HFFc6 (cell line): ENCODE measurements around the gene NAP1L2. TPM values are rescaled to one million over a fixed set of nuclear protein-coding genes. Genes with fewer than 3 reads are reported as not detected.
"Not testable (repeated sequence)": the region's sequence is repeated elsewhere in the genome, so short reads cannot be mapped to it uniquely, and the experiment has no call there.

Source experiments
- DNase-seq: peaks from one replicate; pipeline ENCODE4 v3.0.0-alpha.2; 2018
- H3K27ac Mint-ChIP-seq: 2 replicates; pipeline ENCODE4 v1.8.0; 2020; ENCODE audit warnings: mild to moderate bottlenecking, mixed read lengths
- H3K27me3 Mint-ChIP-seq: 2 replicates; pipeline ENCODE4 v1.8.0; 2021; ENCODE audit warnings: mild to moderate bottlenecking, moderate library complexity, mixed read lengths; ENCODE audit not compliant: insufficient read depth
- H3K36me3 Mint-ChIP-seq: 2 replicates; pipeline ENCODE4 v1.8.0; 2021; ENCODE audit warnings: low read depth, mixed read lengths
- H3K4me1 Mint-ChIP-seq: 2 replicates; pipeline ENCODE4 v1.8.0; 2020; ENCODE audit warnings: low read depth, mixed read lengths
- H3K4me3 Mint-ChIP-seq: 2 replicates; pipeline ENCODE4 v1.8.0; 2020; ENCODE audit warnings: mild to moderate bottlenecking, moderate library complexity, mixed read lengths
- H3K9me3 Mint-ChIP-seq: 2 replicates; pipeline ENCODE4 v1.8.0; 2020; ENCODE audit warnings: mild to moderate bottlenecking, mixed read lengths
- total RNA-seq, 6 experiments: library from RNA; stranded (reverse); fragmentation: NEBNext Ultra II Directional; extraction: Animal tissue kit (Norgen Biotek cat#: 25700); gene quantifications; 2 replicates in 1 of 6; 3 replicates in 5 of 6; pipeline ENCODE4 v1.2.3, GENCODE V29; 2021
- TF ChIP-seq, protein P1 (sequence below): fragments of 200-600 bp; sonication (generic); IDR thresholded peaks from 2 replicates; pipeline ENCODE4 v1.5.0; 2021; ENCODE audit warnings: antibody characterized with exemption, mild to moderate bottlenecking

Gene NAP1L2
- total RNA-seq, 6 experiments from 2014 or later: 0.09 to 0.81 (median 0.26) TPM

DNA sequence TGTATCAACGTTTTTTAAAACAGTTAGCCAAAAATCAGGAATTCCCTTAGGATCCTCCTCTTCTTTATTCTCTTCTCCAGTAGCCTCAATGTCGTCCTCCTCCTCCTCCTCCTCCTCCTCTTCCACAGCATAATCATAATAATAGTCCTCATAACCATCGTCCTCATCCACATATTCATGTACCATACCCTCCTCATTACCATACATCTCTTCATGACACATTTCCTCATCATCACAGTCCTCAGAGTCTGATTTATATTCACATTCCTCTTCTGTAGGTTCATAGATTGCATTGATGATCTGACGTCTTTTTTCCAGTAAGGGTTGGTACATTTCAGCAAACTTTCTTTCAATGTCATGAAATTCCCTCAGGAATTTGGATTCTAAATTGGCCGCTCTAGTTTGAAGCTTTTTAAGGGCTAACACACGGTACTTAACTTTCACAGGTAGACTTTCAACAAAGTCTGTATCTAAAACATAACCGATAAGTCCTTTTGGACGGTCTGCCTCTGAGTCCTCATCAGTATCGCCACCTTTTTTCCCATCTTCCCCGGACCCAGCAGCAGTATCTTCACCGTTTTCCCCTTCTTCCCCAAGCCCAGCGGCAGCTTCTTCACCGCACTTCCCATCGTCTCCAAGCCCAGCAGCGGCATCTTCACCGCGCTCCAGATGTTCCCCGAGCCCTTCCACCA, 771 bp downstream of the NAP1L2 start:
- no peak overlapping the region; the same call in 1 of the 2 replicates for H3K27ac Mint-ChIP-seq
- H3K36me3 Mint-ChIP-seq: no peaks in the 10 kb centered on the region
- peaks cover 2% of the 10 kb centered on the region; the same call in 1 of the 2 replicates for H3K27me3 Mint-ChIP-seq
- H3K4me3 Mint-ChIP-seq: peak overlapping the region; percentile 85
- TF ChIP-seq, protein P1, sequence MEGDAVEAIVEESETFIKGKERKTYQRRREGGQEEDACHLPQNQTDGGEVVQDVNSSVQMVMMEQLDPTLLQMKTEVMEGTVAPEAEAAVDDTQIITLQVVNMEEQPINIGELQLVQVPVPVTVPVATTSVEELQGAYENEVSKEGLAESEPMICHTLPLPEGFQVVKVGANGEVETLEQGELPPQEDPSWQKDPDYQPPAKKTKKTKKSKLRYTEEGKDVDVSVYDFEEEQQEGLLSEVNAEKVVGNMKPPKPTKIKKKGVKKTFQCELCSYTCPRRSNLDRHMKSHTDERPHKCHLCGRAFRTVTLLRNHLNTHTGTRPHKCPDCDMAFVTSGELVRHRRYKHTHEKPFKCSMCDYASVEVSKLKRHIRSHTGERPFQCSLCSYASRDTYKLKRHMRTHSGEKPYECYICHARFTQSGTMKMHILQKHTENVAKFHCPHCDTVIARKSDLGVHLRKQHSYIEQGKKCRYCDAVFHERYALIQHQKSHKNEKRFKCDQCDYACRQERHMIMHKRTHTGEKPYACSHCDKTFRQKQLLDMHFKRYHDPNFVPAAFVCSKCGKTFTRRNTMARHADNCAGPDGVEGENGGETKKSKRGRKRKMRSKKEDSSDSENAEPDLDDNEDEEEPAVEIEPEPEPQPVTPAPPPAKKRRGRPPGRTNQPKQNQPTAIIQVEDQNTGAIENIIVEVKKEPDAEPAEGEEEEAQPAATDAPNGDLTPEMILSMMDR: no peak
- H3K9me3 Mint-ChIP-seq: no peaks in the 10 kb centered on the region
- DNase-seq: no peak
- no peaks in the 10 kb centered on the region; the same call in 1 of the 2 replicates for H3K4me1 Mint-ChIP-seq

GRCh38 chrX:73206366-73206765, 8.3 kb downstream of the NAP1L2 start:
- Mint-ChIP-seq H3K27me3 (no peaks in the 10 kb centered on the region), H3K9me3 (no peaks in the 10 kb centered on the region), H3K4me1 (no peaks in the 10 kb centered on the region), H3K36me3 (no peaks in the 10 kb centered on the region), H3K4me3 (no peak overlapping the region), H3K27ac (no peak overlapping the region)
- DNase-seq: no peak
- TF ChIP-seq, protein P1: no peak

DNA sequence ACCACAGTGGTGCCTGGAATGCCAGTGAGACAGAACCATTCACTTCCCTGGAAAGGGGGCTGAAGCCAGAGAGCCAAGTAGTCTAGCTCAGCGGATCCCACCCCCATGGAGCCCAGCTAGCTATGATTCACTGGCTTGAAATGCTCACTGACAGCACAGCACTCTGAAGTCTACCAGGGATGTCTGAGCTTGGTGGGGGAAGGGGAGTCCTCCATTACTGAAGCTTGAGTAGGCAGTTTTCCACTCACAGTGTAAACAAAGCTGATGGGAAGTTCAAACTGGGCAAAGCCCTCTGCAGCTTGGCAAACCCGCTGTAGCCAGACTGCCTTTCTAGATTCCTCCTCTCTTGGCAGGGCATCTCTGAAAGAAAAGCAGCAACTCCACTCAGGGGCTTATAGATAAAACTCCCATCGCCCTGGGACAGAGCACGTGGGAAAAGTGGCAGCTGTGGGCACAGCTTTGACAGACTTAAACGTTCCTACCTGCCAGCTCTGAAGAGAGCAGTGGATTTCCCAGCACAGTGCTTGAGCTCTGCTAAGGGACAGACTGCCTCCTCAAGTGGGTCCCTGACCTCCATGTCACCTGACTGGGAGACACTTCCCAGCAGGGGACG, 32.0 kb downstream of the NAP1L2 start:
- no peaks in the 10 kb centered on the region for H3K4me1 Mint-ChIP-seq
- DNase-seq: no peak
- no peak overlapping the region for H3K27ac Mint-ChIP-seq
- H3K27me3 Mint-ChIP-seq: peaks cover under 1% of the 10 kb centered on the region; the same call in 1 of the 2 replicates
- no peak overlapping the region for H3K4me3 Mint-ChIP-seq
- TF ChIP-seq, protein P1: no peak
- H3K36me3 Mint-ChIP-seq: no peaks in the 10 kb centered on the region
- H3K9me3 Mint-ChIP-seq: peaks cover 17% of the 10 kb centered on the region

DNA sequence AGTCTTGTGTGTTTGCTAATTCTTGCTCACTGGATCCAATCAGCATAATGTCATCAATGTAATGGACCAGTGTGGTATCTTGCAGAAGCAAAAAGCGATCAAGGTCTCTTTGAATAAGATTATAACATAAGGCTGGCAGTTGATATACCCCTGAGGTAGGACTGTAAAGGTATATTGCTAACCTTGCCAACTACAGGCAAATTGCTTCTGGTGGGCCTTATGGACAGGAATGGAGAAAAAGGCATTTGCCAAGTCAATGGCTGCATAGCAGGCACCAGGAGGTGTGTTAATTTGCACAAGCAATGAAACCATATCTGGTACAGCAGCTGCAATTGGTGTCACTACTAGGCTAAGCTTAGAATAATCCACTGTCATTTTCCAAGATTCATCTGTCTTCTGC, 45.7 kb downstream of the NAP1L2 start:
- not testable (repeated sequence) for H3K9me3 Mint-ChIP-seq, H3K36me3 Mint-ChIP-seq, DNase-seq, H3K27ac Mint-ChIP-seq, H3K4me3 Mint-ChIP-seq, H3K27me3 Mint-ChIP-seq, H3K4me1 Mint-ChIP-seq

Other genes with a start within 250 kb of the NAP1L2 start
- not detected for gene PABPC1L2B, start 211.9 kb downstream of the NAP1L2 start, total RNA-seq
- gene PABPC1L2A, start 135.3 kb downstream of the NAP1L2 start, total RNA-seq: not detected
- not detected for gene CDX4, start 232.2 kb upstream of the NAP1L2 start, total RNA-seq